GM21526 (cell line): ENCODE measurements around the gene CELSR1.

Experiments
- ATAC-seq: cut with Tn5 transposase; IDR thresholded peaks from one replicate; pipeline ENCODE4 v1.9.1; 2021; ENCODE audit warnings: moderate library complexity; ENCODE audit not compliant: unreplicated experiment, low FRiP score

CELSR1 gene

DNA sequence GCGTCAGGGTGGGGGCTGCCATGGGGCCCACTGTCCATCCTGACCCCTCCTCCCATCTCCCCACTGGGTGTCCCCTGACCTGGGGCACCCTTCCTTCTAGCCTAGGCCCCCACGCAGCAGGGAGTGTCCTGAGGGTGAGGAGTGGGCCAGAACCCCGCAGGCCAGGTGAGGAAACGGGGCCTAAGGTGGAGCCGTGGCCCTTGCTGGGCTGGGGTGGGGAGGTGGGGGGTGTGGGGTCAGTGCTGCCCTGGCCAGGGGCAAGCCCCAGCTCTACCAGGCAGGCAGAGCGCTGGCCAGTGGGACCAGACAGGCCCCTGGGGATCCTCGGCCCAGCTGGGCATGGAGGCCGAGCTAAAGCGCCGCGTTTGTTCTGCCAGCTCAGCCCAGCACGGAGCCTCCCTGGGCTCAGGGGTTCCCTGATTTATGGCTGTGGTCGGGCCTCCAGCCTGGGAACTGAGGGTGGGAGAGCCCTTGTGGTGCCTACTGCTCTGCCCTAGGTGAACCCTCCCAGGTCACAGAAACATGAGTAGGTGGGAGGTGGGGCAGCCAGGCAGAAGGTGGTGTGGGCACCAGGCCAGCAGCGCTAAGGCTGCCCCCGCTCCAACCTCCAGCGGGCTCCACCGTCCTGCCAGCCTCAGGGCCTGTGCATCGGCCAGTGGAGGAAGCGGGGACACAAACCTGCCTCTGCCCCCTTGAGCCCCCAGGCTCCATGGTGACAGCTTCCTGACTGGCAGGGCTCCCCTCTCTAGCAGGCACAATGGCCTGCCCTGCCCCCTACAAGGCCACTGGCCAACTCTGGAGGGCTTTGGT lies 179.5 kb downstream of the CELSR1 start:
- ATAC-seq = no peak

DNA sequence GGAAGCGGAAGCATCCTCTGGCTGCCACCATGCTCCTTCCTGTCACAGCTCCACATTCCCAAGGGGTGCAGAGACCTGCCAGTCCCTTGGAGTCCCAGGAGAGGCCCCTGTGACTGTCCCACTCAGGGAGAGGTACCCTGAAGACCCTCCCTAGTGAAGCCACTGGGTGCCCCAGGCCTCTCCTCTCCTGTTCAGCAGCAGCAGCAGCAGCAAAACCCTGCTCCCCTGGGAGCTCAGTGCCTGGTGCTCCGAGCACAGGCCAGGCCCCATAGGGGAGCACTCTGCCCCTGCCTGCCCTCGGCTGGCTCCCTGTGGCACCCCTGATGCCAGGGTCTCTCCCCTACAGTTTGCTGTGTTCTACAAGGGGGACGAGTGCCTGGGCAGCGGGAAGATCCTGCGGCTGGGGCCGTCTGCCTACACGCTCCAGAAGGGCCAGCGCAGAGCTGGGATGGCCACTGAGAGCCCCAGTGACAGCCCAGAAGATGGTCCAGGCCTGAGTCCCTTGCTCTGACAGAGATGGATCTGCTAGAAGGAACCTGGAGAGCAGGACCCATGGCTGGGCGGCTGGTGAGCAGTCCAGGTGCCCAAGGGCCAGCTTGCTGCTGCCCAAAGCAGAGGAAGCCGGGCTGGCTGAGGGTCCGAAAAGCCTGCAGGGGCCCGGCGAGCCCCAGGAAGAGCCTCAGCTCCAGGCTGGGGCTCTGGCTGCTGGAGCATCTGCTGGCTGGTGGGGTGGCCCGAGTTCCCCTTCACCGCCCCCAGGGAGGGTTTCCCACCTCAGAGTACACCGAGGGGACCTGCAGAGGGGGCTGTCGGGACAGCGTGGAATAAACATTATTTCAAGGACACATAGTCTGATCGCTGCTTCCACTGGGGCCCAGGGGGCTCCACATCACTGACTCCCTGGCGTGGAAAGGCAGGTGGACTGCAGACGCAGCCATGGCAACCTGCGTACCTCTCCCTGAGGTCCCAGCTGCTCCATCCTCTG lies 180.6 kb downstream of the CELSR1 start:
- no peak for ATAC-seq

DNA sequence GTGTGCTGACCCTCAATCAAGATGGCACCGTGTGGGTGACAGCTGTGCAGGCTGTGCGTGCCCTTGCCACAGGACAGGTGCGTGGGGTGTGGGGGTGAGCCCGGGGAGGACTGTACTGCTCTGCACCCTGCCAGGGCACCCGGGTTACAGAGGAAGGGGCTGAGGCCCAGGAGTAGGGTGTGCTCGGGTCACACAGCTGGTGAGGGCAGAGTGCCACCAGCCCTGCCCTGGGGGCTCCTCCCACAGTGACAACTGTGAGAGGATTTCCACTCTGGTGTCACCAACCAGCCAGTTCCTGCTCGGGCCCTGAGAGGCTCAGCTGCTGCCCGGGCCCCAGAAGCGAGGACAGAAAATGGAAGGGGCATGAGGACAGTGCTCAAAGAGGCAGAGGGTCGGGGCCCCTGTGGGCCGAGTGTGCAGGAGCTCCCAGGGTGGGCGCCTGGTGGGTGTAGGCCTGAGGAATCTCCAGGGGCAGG lies 181.4 kb downstream of the CELSR1 start:
- ATAC-seq = no peak

DNA sequence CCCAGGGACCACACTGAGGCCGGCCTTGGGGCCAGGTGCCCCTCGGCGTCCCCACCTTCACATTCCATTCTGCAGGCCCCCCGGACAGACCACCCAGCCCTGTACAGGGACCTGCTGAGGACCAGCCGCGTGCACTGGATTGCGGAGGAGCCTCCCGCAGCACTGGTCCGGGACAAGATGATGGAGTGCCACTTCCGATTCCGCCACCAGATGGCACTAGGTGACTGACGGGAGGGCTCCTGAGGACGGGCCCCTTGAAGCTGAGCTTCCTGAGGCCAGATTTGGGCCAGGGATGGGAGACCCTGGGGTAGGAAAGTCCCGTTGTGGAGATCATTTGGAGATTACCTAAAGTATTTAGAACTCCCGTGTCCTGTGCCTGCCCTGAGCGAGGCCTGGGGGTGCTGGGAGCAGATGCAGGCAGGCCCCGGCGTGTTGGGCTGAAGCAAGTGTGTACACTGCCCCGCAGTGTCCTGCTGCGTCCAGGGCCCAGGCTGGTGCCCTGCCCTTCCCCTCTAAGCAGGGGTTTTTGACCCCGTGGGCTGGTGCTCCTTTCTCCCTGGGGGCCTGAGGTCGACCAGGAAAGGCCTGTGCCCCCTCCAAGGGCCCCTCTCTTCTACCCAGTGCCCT lies 181.9 kb downstream of the CELSR1 start:
- no peak for ATAC-seq

DNA sequence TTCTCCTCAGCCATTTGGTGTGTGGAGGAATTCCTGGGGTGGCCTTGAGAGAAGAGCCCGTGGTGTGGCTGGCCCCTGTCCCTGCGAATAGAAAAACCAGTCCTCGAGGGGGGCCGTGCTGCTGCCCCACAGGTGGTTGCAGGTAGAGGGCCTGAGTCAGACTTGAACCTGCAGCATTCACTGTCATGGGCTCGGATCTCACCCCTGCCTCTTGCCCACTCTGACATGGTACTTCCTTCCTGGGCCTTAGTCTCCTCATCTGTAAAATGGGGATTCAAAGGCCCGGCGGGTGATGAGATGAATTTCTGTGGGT lies 182.5 kb downstream of the CELSR1 start:
- no peak for ATAC-seq

DNA sequence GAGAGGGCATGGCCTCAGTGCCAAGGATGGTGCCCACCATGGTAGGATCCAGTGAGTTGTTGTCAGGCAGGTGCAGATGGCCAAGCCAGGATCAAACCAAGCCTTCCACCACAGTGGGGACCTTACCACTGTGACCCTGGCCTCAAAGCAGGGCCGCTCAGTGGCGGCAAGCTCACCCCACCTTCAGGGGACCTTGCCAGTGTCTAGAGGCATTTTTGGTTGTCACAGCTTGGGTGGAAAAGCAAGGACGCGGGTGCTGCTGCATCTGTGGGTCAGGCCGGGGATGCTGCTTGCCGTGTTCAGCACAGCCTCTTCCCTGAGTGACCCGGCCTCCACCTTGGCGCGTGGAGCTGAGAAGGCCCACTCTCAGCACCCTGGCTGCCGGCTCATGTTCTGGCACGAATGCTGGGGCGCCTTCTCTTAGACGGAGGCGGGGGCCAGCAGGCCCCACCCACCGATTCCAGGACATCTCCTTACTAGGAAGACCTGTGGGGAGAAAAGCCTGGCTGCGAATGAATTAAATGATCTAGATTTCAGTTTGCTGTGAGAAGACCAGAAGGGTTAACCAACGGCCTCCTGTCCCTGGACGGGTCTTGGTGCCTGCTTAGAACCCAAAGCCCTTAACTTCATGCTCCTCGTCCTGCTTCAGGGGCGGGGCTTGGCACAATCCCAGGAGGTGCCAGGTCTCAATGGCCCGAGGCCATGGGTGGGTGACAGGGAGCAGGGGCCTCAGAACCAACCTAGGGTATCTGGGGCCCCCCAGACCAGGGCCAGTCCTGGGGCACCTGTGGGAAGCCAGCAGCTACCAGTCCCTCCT lies 183.0 kb downstream of the CELSR1 start:
- ATAC-seq = no peak

DNA sequence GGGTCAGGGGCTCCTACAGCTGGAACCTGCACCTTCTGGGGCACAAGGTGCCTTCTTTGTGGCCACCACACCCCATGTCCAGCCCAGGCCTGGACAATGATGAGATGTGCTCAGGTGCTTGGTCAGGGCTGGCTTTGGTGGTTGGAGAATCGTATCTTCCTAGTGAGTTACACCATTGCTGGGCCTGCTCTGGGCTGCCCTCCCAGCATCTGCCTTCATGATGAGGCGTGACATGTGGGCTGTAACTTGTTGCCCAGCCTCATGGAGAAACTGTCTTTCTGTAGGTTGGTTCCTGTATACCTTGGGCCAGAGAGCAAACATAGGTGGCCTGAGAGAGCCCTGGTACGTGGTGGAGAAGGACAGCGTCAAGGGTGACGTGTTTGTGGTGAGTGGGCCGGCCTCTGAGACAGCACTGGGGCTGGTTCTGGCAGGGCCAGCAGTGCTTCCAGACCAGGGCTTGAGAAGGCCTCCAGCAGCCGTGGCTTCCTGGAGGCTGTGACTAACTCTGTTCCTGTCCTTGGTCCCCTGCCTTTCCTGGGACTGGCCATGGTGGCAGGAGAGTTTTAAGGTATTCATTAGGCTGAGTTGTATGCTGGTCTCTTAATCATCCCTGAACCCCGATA lies 183.8 kb downstream of the CELSR1 start:
- no peak for ATAC-seq

DNA sequence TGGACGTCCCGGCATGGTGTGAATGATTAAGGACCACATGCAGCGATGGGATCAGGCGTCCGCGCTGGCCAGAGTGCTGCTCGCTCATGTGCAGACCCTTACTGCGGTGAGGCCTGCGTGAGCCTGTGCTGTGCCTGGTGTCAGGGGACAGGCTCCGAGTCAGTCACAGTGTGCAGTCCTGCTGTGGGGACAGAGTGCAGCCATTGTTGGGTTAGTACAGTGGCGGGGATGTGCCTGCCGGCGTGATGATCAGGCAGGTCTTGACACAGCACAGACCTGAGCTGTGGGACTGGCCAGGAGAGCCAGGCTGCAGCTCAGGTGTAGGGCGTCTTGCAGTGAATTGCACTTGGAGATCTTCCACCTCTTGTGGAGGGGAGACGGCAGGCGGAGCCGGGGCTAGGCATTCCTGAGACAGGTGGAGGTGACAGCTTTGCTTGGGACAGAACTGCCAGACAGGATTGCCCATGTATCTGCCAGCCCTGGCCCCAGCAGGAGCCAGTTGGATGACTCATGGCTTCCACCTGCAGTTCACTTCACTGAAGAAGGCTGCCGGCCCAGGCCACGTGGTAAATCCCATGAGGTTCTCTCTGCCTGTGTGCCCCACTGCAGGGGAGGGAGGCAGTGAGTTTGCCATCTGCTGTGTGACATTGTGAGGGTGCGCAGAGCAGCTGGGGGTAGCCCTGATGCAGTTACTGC lies 184.6 kb downstream of the CELSR1 start:
- ATAC-seq = no peak

DNA sequence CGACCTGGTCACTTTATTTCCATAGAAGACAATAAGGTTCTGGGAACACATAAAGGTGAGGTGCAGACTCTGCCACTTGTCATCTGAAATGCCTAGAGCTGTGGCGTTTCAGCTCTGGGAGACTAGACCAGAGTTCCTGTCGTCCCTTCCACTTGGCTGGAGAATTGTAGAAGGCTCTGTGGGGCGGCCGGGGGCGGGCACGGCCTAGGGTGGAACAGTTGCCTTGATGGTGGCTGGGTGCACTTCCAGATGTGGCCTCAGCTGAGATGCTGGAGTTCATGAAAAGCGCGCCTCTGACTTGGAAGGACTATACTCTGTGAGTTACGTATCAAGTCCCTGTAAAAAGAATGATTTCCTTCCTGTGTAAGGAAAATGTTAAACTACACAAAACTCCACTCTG lies 185.1 kb downstream of the CELSR1 start:
- ATAC-seq = no peak

DNA sequence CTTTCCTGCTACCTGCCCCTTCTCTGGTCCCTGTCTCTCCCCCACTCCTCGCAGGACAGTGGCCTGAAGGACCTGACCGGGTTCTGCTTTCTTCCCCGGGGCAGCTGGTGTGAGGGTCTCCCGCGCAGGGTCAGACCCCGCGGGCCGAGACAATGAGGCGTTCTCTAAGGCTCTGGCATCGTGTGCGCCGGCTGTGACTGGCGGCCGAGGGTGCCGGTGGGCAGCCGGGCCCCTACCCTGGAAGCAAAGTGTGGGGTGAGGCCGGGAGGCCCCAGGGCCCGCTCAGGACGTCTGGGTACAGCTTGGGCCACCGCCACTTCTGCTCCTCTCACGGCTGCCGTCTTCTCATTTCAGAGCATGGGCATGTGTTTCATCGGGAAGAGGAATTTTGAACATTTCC lies 185.7 kb downstream of the CELSR1 start:
- no peak for ATAC-seq

DNA sequence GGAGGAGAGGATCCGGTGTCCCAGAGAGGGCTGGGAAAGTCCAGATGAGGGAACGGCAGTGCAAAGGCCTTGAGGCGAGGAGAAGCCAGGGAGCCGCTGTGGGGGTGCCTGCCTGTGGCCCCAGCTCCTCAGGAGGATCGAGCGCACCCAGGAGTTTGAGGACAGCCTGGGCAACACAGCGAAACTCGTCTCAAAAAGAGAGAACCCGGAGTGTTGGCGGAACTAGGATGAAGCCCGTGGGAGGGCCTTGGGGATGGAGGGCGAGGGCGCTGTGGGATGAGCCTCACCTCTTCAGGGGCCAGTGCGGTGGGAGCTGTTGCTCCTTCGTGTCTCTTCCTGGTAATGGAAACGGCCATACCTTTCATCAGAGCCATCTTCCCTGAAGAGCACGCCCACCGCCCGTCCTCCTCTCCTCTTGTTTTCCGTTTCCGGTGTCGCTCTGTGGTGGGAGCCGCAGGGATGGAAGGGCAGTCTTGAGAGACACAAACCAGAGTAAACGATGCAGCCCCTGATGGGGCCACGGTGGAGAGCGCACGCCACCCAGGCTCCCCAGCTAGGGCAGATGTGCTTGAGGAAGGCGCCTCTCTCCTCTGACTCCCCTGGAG lies 186.2 kb downstream of the CELSR1 start:
- ATAC-seq = no peak

DNA sequence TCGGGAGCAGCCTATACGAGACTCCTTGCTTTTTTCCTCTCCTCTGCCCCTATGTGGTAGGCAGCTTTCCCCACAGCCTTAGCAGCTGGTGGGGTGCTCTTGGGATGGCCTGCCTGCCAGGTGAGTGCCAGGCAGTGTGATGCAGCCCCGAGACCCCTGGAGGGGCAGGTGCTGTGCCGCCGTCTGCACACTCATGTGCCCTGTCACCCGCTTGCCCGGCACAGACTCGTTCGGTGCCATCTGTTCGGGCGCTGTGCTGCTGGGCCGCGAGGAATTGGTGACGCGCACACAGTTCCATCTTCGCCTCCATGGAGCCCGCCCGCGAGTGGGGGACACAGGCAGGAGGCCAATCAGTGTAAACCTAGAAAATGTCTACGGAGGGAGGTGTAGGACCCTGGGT lies 186.8 kb downstream of the CELSR1 start:
- ATAC-seq = no peak

DNA sequence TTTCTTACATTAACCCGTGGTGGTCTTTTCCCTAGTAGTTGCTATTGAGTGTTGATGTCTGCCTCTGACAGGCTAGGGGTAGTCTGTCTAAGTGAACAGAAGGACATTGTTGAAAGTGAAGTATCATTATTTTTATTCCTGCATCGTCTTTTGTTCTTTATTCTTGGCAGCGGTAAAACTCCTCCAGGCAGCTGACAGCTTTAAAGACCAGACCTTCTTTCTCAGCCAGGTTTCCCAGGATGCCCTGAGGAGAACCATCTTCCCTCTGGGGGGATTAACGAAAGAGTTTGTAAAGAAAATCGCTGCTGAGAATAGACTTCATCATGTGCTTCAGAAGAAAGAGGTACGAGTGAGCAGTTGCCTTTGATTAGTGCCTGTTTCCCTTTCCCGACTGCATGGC lies 187.3 kb downstream of the CELSR1 start:
- no peak for ATAC-seq

DNA sequence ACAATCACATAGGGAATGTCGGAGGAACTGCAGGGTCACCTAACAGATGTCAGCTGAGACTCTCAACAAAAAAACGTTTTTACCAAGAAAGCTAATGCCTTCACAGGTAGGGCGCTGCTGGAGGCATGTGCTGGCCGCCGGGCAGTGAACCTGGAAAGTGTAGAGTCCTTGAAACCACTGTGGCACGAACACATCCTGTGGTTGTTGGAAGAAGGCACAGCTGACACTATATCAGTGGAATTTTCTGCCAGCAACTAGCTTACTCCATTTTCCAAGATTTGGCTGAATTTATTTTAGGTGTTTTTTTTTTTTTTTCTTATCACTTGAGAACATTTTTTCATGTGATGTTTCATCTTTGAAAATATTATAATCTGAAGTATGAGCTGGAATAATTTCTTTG lies 187.7 kb downstream of the CELSR1 start:
- no peak for ATAC-seq

DNA sequence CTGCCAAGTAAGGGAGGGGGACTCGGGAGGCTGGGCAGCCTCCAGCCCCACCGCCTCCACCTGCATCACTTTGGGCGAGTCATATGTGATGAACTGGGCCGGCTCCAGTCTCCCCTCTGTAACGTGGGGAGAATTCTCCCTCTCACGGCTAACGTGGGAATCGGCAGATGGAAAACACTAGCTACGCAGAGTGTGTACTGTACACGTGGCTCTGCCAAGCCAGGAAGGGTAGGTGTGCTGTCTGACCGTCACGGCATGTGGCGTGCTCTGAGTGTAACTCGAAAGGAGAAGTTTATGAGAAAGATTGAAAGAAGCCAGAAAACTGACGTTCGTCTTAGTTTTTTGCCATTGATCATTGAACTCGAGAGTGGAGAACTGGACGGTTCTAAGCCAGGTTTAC lies 188.2 kb downstream of the CELSR1 start:
- ATAC-seq = no peak

DNA sequence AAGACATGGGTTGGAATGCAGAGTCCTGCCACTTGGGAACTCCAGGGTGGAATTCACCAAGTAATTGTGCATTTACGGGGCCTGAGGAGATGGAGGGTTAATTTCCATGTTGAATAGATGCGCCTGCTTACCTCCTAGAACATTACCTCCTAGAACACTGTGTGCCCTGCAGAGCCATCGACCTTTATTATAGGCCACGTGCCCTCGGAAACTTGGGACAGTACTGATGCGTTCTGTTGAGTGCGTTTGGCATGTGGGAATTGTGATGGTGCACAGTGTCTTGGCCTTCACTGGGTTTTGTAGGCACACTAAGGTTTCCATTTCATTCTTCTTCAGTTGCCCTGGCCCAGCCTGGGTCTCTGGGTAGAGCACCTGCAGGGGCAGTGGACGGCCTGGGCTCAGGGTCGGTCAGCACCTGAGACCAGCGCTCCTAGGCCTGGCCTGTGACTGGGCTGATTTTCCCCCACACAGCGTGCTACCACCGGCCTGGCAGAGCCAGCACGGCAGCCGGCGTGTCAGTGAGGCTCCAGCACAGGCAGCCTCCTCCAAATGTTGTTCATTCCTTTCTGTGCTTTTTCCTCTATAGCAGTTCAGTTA lies 189.2 kb downstream of the CELSR1 start:
- ATAC-seq = no peak

DNA sequence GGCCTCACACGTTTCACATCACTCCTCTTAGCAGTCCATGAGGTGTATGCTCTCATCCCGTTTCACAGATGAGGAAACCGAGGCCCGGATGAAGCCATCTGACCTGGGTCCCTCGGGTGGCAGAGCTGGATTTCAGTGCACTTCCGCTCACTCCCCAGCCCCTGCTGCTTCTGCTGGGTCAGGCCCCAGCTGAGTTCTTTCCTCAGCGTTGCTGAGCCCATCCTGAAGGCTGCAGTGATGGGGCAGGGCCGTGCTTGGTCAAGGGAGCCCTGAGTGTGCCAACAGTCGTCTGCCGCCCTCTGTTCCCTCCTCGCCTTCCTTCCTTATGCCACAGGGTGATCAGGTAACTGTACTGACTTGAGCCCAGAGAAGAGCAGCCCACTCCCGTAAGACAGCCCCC lies 189.8 kb downstream of the CELSR1 start:
- ATAC-seq = no peak

DNA sequence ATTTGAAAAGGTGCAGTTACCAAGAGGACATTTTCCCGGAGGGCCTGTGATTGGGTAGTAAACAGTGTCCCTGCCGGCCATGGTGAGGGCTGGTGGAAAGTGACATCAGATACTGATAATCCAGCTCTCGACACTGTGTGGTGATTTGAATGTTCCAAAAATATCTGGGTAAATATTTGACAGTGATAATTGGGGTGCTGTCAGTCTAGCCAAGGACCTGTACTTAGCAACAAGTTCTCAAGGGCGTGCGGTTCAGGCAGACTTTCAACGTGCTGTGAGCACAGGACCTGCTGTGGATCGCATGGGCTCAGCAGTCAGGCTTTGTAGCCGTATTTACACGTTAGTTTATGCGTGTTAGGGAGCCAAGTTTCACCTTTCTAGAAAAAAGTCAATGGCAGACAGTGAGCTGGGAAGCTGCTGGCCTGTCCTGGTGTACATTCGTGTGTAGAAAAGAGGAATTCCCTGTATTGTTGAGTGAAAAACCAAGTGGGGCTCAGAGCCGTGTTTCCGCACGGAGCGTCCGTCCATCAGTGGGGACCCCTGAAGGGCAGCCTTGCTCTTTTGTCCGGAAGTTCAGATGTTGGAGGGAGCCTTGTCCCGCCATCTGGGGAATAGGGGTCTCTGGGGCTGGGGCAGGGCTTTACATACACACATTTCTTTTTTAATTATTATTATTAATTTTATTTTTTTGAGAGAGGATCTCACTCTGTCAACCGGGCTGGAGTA lies 190.6 kb downstream of the CELSR1 start:
- no peak for ATAC-seq
